ENCODE results near the gene VASH1.
A peak's percentile ranks its signal among the peaks of the same experiment; 100 is the strongest.

VASH1 gene

GRCh38 chr14:76832503-76832988 is 71.3 kb downstream of the VASH1 start:
- DNase-seq (ENCODE audit: low spot score) = peak; percentile 58
